AG10803 (cell line): Measurements from ENCODE around the gene RCVRN.

Experiments
- DNase-seq: peaks from one replicate; pipeline ENCODE4 v3.0.0; 2010; ENCODE audit warnings: low read depth
- H3K4me3 ChIP-seq: 2 replicates; pipeline ENCODE4 v1.5.1; 2011; ENCODE audit warnings: mild to moderate bottlenecking, low read length, control low read depth
- CTCF ChIP-seq: conservative IDR thresholded peaks from 2 replicates; pipeline ENCODE4 v1.5.1; 2011; ENCODE audit warnings: mild to moderate bottlenecking, low read length, control low read depth, inconsistent platforms

RCVRN gene

GRCh38 chr17:9934331-9934730, 29.3 kb upstream of the RCVRN start:
- DNase-seq = no peak
- TF ChIP-seq CTCF = no peak
- H3K4me3 ChIP-seq = no peak overlapping the region

GRCh38 chr17:9932491-9932890, 27.4 kb upstream of the RCVRN start:
- peak; percentile 40 for DNase-seq
- TF ChIP-seq CTCF = no peak
- no peak overlapping the region for H3K4me3 ChIP-seq

GRCh38 chr17:9931144-9931741, 26.2 kb upstream of the RCVRN start:
- TF ChIP-seq CTCF = no peak
- H3K4me3 ChIP-seq = no peak overlapping the region
- DNase-seq = no peak

- no peak overlapping the region for H3K4me3 ChIP-seq
- DNase-seq = peak; percentile 31
These were observed 24.8 kb upstream of the RCVRN start for GRCh38 chr17:9929871-9930270.

GRCh38 chr17:9928601-9929333, 23.7 kb upstream of the RCVRN start:
- peak; percentile 65 for TF ChIP-seq CTCF
- peak; percentile 76 for DNase-seq
- H3K4me3 ChIP-seq = no peak overlapping the region

More at GRCh38 chr17:9929871-9930270, 24.8 kb upstream of the RCVRN start:
- TF ChIP-seq CTCF = no peak

- no peak overlapping the region for H3K4me3 ChIP-seq
- no peak for DNase-seq
- TF ChIP-seq CTCF = no peak
These were observed 21.2 kb upstream of the RCVRN start for GRCh38 chr17:9926150-9926804.
